VCaP (cell line): ENCODE results near the gene PACRG.

Experiments used
- H3K27ac ChIP-seq: fragments of 450-650 bp; 2 replicates; pipeline ENCODE4 v1.5.1; 2017
- TF ChIP-seq, protein P1 (sequence below): fragments of 450-650 bp; conservative IDR thresholded peaks from 2 replicates; pipeline ENCODE4 v1.5.1; 2017; ENCODE audit warnings: mild to moderate bottlenecking, moderate library complexity

The PACRG gene

DNA sequence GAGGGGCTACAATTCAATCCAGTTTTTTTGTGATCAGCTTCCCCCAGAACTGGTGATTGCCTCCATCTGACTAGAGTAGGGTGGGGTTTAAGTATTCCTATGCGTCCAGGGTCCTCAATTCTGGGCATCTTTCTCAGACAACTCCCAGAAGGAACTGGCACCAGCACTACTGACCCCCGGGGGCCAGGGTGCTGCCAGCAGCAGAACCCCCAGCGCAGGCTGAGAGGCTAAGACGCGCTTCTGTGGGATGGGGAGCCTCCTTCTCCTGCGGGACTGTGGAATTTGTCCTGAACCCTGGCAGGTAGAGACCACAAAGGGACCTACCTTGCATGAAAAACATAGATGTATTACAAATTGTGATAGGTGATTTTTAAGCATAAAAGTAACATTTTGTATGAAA, 124.4 kb downstream of the PACRG start:
- H3K27ac ChIP-seq, result no peak overlapping the region
- TF ChIP-seq, protein P1, sequence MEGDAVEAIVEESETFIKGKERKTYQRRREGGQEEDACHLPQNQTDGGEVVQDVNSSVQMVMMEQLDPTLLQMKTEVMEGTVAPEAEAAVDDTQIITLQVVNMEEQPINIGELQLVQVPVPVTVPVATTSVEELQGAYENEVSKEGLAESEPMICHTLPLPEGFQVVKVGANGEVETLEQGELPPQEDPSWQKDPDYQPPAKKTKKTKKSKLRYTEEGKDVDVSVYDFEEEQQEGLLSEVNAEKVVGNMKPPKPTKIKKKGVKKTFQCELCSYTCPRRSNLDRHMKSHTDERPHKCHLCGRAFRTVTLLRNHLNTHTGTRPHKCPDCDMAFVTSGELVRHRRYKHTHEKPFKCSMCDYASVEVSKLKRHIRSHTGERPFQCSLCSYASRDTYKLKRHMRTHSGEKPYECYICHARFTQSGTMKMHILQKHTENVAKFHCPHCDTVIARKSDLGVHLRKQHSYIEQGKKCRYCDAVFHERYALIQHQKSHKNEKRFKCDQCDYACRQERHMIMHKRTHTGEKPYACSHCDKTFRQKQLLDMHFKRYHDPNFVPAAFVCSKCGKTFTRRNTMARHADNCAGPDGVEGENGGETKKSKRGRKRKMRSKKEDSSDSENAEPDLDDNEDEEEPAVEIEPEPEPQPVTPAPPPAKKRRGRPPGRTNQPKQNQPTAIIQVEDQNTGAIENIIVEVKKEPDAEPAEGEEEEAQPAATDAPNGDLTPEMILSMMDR, result no peak

DNA sequence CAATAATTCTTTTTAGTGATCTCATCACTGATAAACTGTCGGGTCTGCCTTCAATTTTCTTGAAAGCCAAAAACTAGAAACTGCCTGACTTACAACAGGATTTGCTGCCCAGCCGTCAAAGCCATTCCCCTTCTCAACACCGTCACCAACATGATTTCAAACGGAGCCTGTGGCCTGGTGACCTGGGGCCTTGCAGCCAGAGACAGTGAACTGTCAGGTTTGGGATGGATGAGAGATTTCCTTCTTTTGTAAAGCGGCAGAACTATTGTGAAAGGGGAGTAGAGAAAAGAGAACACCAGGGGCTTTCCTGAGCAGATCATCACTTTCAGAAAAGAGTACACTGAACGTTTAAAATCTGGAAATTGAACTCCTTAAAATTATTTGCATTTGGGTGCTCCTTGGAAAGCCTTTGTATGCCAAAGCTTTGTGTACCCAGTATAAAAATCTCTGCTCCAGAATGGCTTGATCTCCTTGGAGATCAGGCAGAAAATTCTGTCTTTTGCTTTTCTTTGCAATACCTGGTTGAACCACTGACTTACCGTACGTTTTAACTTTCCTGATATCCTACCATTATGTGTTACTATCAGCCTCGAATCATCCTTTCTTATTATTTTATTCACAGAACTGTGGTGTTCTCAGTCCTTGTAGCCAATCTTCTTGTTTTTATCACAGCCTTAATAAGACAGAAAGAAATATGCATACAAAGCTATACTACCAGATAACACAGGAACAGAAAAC, 125.2 kb downstream of the PACRG start:
- H3K27ac ChIP-seq, result no peak overlapping the region
- TF ChIP-seq, protein P1, result no peak

DNA sequence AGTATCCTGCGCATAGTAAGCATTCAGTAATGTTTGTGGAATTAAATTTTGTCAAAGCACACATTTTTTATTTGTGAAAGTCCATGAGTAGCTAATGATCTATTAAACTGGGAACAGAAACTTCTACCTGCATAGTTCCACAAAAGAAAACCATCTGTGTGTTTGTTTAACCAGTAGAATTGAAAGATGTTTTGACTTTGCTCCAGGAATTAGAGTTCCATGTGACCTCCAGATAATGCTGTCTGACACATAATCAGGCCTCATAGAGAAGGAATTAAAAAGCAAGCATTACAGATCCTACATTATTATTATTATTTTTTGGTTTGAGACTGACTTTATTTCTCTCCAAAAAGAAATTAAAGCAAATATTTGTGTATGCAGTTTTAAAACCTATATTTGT, 126.5 kb downstream of the PACRG start:
- peak overlapping the region; percentile 51 for H3K27ac ChIP-seq
- TF ChIP-seq, protein P1, result no peak

DNA sequence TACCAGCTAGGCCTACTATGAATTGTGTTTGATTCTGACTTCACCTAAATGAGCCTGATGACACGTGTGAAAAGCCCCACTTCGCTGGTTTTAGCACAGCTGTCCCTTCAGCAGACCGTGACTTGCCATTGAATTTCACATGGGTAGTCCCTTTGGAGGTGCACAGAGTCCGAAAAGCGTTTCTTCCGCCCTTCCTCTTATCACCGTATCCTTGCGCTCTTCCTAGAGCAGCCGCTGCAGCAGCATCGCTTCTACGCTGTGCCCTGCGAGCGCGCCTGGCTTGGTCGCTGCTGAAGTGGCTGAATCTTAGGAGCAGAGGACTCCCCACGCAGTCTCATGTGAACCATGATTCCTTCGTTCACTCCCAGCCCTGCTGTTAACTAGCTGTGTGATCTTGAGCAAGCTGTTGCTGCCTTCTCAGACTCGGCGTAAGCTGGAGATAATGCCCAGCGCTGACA, 127.0 kb downstream of the PACRG start:
- TF ChIP-seq, protein P1, result no peak
- H3K27ac ChIP-seq, result peak overlapping the region; percentile 51

DNA sequence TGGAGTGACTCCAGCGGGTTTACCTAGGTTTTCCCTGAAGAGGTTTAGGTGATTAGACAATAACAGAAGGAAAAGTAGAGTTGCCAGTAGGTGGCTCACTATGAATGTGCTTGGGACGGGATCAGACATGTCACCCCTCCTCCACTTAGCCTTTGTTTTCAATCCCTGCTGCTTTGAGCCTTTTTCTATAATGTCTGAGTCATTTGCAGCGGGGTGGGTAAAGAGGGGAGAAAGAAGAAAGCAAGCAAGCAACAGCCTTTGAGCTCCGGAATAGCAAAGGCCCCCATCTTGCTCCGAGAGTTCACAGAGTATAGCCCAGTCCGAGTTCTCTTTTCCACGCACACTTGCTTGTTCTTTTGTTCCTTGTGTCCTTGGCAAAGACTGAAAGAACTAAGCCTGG, 129.1 kb downstream of the PACRG start:
- TF ChIP-seq, protein P1, result peak; percentile 83
- H3K27ac ChIP-seq, result no peak overlapping the region

DNA sequence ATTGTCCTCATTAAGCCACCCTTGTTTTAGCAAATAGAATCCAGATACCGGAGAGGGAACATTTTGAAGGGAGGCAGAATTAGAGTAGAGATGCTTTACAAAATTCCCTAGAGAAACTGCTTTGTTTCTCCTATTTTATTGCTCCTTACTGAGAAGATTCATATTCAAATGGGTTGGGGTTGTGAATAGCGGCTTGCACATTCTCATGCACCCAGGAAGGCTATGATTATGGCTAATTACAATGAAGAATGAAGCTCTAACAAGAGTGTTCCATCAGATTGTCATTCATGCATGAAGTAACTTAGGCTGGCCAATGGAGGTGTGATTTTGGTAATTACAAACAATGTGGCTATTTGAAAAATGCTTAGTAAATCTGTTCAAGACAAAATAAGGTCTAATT, 129.6 kb downstream of the PACRG start:
- TF ChIP-seq, protein P1, result no peak
- no peak overlapping the region for H3K27ac ChIP-seq

DNA sequence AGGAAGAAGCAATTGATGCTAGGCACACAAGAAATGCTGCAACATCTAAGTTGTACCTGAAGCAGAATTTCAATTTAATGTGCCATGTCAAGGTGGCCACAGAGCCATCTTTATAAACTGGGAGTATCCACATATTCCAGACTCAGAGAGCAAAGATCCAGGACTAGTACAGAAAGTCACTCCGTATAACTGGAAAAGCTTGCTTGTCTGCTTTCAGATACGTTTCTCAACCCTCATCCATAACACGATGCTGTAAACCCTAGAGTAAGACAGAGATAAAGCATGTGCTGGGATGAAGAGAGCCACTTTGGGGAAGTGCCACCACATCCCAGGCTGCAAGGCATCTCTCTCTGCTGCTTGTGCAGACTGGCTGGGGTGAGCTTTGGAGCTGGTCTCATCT, 134.7 kb downstream of the PACRG start:
- H3K27ac ChIP-seq, result peak overlapping the region; percentile 44
- TF ChIP-seq, protein P1, result no peak
